Measurements from ENCODE around the gene FAM20A.

- no peak for TF ChIP-seq CTCF (IDR thresholded peaks at IDR 0.05)
- TF ChIP-seq POLR2AphosphoS5 (IDR thresholded peaks at IDR 0.05) = no peak
- no peak for TF ChIP-seq POLR2A (IDR thresholded peaks at IDR 0.05)
These were observed 2.6 kb downstream of the FAM20A start for GRCh38 chr17:68598545-68598961.
